Measurements from ENCODE around the gene CCDC196. TPM values are rescaled to one million over a fixed set of nuclear protein-coding genes. Genes with fewer than 3 reads are reported as not detected.

CCDC196 gene
- total RNA-seq, 1 experiment from 2014 or later: not detected

DNA sequence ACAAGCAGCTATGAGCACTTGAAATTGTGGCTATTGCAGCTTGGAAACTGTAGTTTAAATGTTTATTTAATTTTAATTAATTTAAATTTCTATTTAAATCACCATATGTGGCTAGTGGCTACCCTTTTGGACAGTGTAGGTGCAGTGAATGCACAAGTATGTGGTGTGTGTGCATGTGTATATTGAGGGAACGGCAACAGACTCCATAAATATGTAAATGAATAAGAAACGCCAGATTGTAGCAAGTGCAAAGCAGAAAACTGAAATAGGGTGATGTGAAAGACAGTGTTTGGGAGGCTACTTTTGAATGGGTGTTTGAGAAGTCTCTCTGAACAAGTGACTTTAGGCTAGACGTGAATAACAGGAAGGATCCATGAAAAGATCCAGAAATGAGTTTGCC lies 32.7 kb upstream of the CCDC196 start:
- no peaks in the 10 kb centered on the region for H3K36me3 Mint-ChIP-seq (ENCODE audit: insufficient read depth, unreplicated experiment)
- intact Hi-C loops (cut with micrococcal nuclease; ENCODE audit: unreplicated experiment): no loop called here

GRCh38 chr14:66459603-66460002 lies 26.6 kb upstream of the CCDC196 start:
- H3K9me3 Mint-ChIP-seq (ENCODE audit: unreplicated experiment): no peaks in the 10 kb centered on the region
- TF ChIP-seq, protein P1, sequence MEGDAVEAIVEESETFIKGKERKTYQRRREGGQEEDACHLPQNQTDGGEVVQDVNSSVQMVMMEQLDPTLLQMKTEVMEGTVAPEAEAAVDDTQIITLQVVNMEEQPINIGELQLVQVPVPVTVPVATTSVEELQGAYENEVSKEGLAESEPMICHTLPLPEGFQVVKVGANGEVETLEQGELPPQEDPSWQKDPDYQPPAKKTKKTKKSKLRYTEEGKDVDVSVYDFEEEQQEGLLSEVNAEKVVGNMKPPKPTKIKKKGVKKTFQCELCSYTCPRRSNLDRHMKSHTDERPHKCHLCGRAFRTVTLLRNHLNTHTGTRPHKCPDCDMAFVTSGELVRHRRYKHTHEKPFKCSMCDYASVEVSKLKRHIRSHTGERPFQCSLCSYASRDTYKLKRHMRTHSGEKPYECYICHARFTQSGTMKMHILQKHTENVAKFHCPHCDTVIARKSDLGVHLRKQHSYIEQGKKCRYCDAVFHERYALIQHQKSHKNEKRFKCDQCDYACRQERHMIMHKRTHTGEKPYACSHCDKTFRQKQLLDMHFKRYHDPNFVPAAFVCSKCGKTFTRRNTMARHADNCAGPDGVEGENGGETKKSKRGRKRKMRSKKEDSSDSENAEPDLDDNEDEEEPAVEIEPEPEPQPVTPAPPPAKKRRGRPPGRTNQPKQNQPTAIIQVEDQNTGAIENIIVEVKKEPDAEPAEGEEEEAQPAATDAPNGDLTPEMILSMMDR (IDR thresholded peaks at IDR 0.05; ENCODE audit: insufficient read depth in 1 of 2, low read depth in 1 of 2, low read length in 1 of 2, severe bottlenecking in 1 of 2, unreplicated experiment in 1 of 2): no peak
- no peak for DNase-seq
- Histone ChIP-seq H3K27me3 (replicated peaks; ENCODE audit: control insufficient read depth, insufficient read depth, low read length) (no peaks in the 10 kb centered on the region), H3K4me1 (no peaks in the 10 kb centered on the region), H3K9me3 (no peaks in the 10 kb centered on the region), H3K36me3 (ENCODE audit: control insufficient read depth, insufficient read depth, low read length) (no peaks in the 10 kb centered on the region), H3K4me3 (ENCODE audit: low read depth, low read length) (no peak overlapping the region)
- H3K4me1 Mint-ChIP-seq (ENCODE audit: low read depth, unreplicated experiment): no peaks in the 10 kb centered on the region
- ChIA-PET CTCF (no interaction called here), POLR2A (no interaction called here)
- no TSS peak for BruUV-seq (replicated peaks)
- no peak overlapping the region for H3K27ac Mint-ChIP-seq (ENCODE audit: unreplicated experiment)
- intact Hi-C loops (cut with micrococcal nuclease; ENCODE audit: unreplicated experiment): no loop called here
- no peaks in the 10 kb centered on the region for H3K27me3 Mint-ChIP-seq (ENCODE audit: insufficient read depth, unreplicated experiment)
- H3K36me3 Mint-ChIP-seq (ENCODE audit: insufficient read depth, unreplicated experiment): no peaks in the 10 kb centered on the region
- no peak overlapping the region for H3K4me3 Mint-ChIP-seq (ENCODE audit: unreplicated experiment)

More for the DNA sequence above, 32.7 kb upstream of the CCDC196 start:
- no peaks in the 10 kb centered on the region for H3K9me3 Mint-ChIP-seq (ENCODE audit: unreplicated experiment)
- no TSS peak for BruUV-seq (replicated peaks)
- TF ChIP-seq, protein P1 (IDR thresholded peaks at IDR 0.05; ENCODE audit: insufficient read depth in 1 of 2, low read depth in 1 of 2, low read length in 1 of 2, severe bottlenecking in 1 of 2, unreplicated experiment in 1 of 2): no peak
- no peaks in the 10 kb centered on the region for H3K27me3 Mint-ChIP-seq (ENCODE audit: insufficient read depth, unreplicated experiment)
- CTCF ChIA-PET: no interaction called here
- H3K36me3 ChIP-seq (ENCODE audit: control insufficient read depth, insufficient read depth, low read length): no peaks in the 10 kb centered on the region
- H3K27me3 ChIP-seq (replicated peaks; ENCODE audit: control insufficient read depth, insufficient read depth, low read length): no peaks in the 10 kb centered on the region
- H3K4me3 Mint-ChIP-seq (ENCODE audit: unreplicated experiment): no peak overlapping the region
- DNase-seq: no peak
- H3K4me1 ChIP-seq: no peaks in the 10 kb centered on the region
- no peak overlapping the region for H3K4me3 ChIP-seq (ENCODE audit: low read depth, low read length)
- H3K9me3 ChIP-seq: no peaks in the 10 kb centered on the region
- H3K4me1 Mint-ChIP-seq (ENCODE audit: low read depth, unreplicated experiment): no peaks in the 10 kb centered on the region
- no peak overlapping the region for H3K27ac Mint-ChIP-seq (ENCODE audit: unreplicated experiment)
- POLR2A ChIA-PET: no interaction called here

- no peaks in the 10 kb centered on the region for H3K36me3 ChIP-seq (ENCODE audit: control insufficient read depth, insufficient read depth, low read length)
Measured at GRCh38 chr14:66464261-66464660, 21.9 kb upstream of the CCDC196 start.

More at GRCh38 chr14:66464261-66464660, 21.9 kb upstream of the CCDC196 start:
- no peaks in the 10 kb centered on the region for H3K27me3 ChIP-seq (replicated peaks; ENCODE audit: control insufficient read depth, insufficient read depth, low read length)
- TF ChIP-seq, protein P1 (IDR thresholded peaks at IDR 0.05; ENCODE audit: insufficient read depth in 1 of 2, low read depth in 1 of 2, low read length in 1 of 2, severe bottlenecking in 1 of 2, unreplicated experiment in 1 of 2): no peak
- H3K27ac Mint-ChIP-seq (ENCODE audit: unreplicated experiment): no peak overlapping the region
- ChIA-PET POLR2A (no interaction called here), CTCF (no interaction called here)
- no peaks in the 10 kb centered on the region for H3K27me3 Mint-ChIP-seq (ENCODE audit: insufficient read depth, unreplicated experiment)
- no peak overlapping the region for H3K4me3 Mint-ChIP-seq (ENCODE audit: unreplicated experiment)
- intact Hi-C loops (cut with micrococcal nuclease; ENCODE audit: unreplicated experiment): no loop called here
- no TSS peak for BruUV-seq (replicated peaks)
- H3K9me3 Mint-ChIP-seq (ENCODE audit: unreplicated experiment): peaks cover 8% of the 10 kb centered on the region
- H3K4me1 Mint-ChIP-seq (ENCODE audit: low read depth, unreplicated experiment): no peaks in the 10 kb centered on the region
- no peaks in the 10 kb centered on the region for H3K4me1 ChIP-seq
- H3K9me3 ChIP-seq: peaks cover 8% of the 10 kb centered on the region
- no peaks in the 10 kb centered on the region for H3K36me3 Mint-ChIP-seq (ENCODE audit: insufficient read depth, unreplicated experiment)
- H3K4me3 ChIP-seq (ENCODE audit: low read depth, low read length): no peak overlapping the region
- no peak for DNase-seq
